ENCODE results near the gene DDAH1. TPM values are rescaled to one million over a fixed set of nuclear protein-coding genes. Genes with fewer than 3 reads are reported as not detected.

The DDAH1 gene
- total RNA-seq, 1 donor: 88.9 TPM

GRCh38 chr1:85319491-85319890, 145.5 kb downstream of the DDAH1 start:
- DNase-seq (ENCODE audit: low read depth): no peak
- TF ChIP-seq CTCF (IDR thresholded peaks at IDR 0.05; ENCODE audit: insufficient read depth, low read length): no peak
- H3K4me3 ChIP-seq (ENCODE audit: low read depth, low read length): no peak overlapping the region

GRCh38 chr1:85318217-85318616, 146.7 kb downstream of the DDAH1 start:
- no peak overlapping the region for H3K4me3 ChIP-seq (ENCODE audit: low read depth, low read length)
- no peak for DNase-seq (ENCODE audit: low read depth)
- TF ChIP-seq CTCF (IDR thresholded peaks at IDR 0.05; ENCODE audit: insufficient read depth, low read length): no peak

GRCh38 chr1:85317560-85317959, 147.4 kb downstream of the DDAH1 start:
- no peak overlapping the region for H3K4me3 ChIP-seq (ENCODE audit: low read depth, low read length)
- no peak for DNase-seq (ENCODE audit: low read depth)
- no peak for TF ChIP-seq CTCF (IDR thresholded peaks at IDR 0.05; ENCODE audit: insufficient read depth, low read length)

GRCh38 chr1:85316321-85316720, 148.6 kb downstream of the DDAH1 start:
- DNase-seq (ENCODE audit: low read depth): no peak
- no peak overlapping the region for H3K4me3 ChIP-seq (ENCODE audit: low read depth, low read length)
- no peak for TF ChIP-seq CTCF (IDR thresholded peaks at IDR 0.05; ENCODE audit: insufficient read depth, low read length)

GRCh38 chr1:85315789-85316188, 149.2 kb downstream of the DDAH1 start:
- DNase-seq (ENCODE audit: low read depth): peak; percentile 37
- no peak overlapping the region for H3K4me3 ChIP-seq (ENCODE audit: low read depth, low read length)
- TF ChIP-seq CTCF (IDR thresholded peaks at IDR 0.05; ENCODE audit: insufficient read depth, low read length): no peak

- no peak for TF ChIP-seq CTCF (IDR thresholded peaks at IDR 0.05; ENCODE audit: insufficient read depth, low read length)
- DNase-seq (ENCODE audit: low read depth): peak; percentile 56
- no peak overlapping the region for H3K4me3 ChIP-seq (ENCODE audit: low read depth, low read length)
Observed at GRCh38 chr1:85314726-85315125, 150.2 kb downstream of the DDAH1 start.
